Activated T-cell treated with anti-CD3 and anti-CD28 coated beads, Interleukin-2, amount 50 U/mL, for 4 hours (primary cell): ENCODE measurements around the gene C10orf62. TPM values are rescaled to one million over a fixed set of nuclear protein-coding genes. Genes with fewer than 3 reads are reported as not detected.

Source experiments
- total RNA-seq, 3 donors: library from RNA; stranded (reverse); gene quantifications; one replicate each; pipeline ENCODE4 v1.2.1, GENCODE V29; 2021

C10orf62 gene
- total RNA-seq, 3 donors from 2014 or later, result not detected

Other genes with a start within 250 kb of the C10orf62 start
- gene RRP12, start 188.4 kb upstream of the C10orf62 start, total RNA-seq, result 100 to 1,000 TPM; 218 to 222 (median 218) TPM
- gene PGAM1, start 163.5 kb upstream of the C10orf62 start, total RNA-seq, result 1,000 to 10,000 TPM; 1,128 to 1,173 (median 1,167) TPM
- 10 to 100 TPM; 60.3 to 72.2 (median 71.9) TPM for gene EXOSC1, start 143.7 kb upstream of the C10orf62 start, total RNA-seq
- 10 to 100 TPM; 54.3 to 62.9 (median 59.6) TPM for gene ZDHHC16, start 143.5 kb upstream of the C10orf62 start, total RNA-seq
- gene MMS19, start 91.3 kb upstream of the C10orf62 start, total RNA-seq, result 10 to 100 TPM; 77.3 to 87.5 (median 83.4) TPM
- gene UBTD1, start 90.8 kb upstream of the C10orf62 start, total RNA-seq, result 1 to 10 TPM; 2.0 to 3.0 (median 2.8) TPM
- not detected for gene ANKRD2, start 16.9 kb upstream of the C10orf62 start, total RNA-seq
- gene HOGA1, start 5.3 kb upstream of the C10orf62 start, total RNA-seq, result not detected
- 1 to 10 TPM; 2.1 to 4.5 (median 2.2) TPM for gene MORN4, start 43.8 kb downstream of the C10orf62 start, total RNA-seq
- gene PI4K2A, start 51.0 kb downstream of the C10orf62 start, total RNA-seq, result 10 to 100 TPM; 12.9 to 16.9 (median 15.7) TPM
- gene AVPI1, start 97.5 kb downstream of the C10orf62 start, total RNA-seq, result 1 to 10 TPM; 1.6 to 2.5 (median 1.8) TPM
- gene MARVELD1, start 124.0 kb downstream of the C10orf62 start, total RNA-seq, result 1 to 10 TPM; 1.6 to 2.5 (median 1.7) TPM
- gene ZFYVE27, start 147.4 kb downstream of the C10orf62 start, total RNA-seq, result 10 to 100 TPM; 27.1 to 27.6 (median 27.1) TPM
- under 1 TPM in 2 of 3 donors, not detected in 1; 0.13 to 0.28 TPM for gene SFRP5, start 182.3 kb downstream of the C10orf62 start, total RNA-seq